GM12878 (cell line): ENCODE measurements around the gene BRAF. TPM values are rescaled to one million over a fixed set of nuclear protein-coding genes. Genes with fewer than 3 reads are reported as not detected.

Source experiments
- ATAC-seq: fragments of 200-7000 bp; cut with Tn5 transposase; 3 replicates; pipeline ENCODE4 v1.9.1; 2020; ENCODE audit warnings: mild to moderate bottlenecking, moderate library complexity
- BruUV-seq: library from RNA; stranded (reverse); fragments of 400-500 nt; replicated peaks from 2 replicates; lab custom pipeline; 2021; lab: Mats Ljungman, UMichigan
- CTCF ChIA-PET: fragments of 300-600 bp; sonication (Branson Sonifier 250); formaldehyde crosslinking; extraction: SDS; loops from one replicate; lab custom pipeline; 2021; ENCODE audit warnings: inconsistent platforms; lab: Yijun Ruan, JAX
- POLR2A ChIA-PET: fragments of 350-600 bp; formaldehyde crosslinking; extraction: SDS; loops from one replicate; lab custom pipeline; 2021; ENCODE audit warnings: inconsistent platforms; lab: Charles Lee
- RAD21 ChIA-PET: fragments of 300-600 bp; sonication (Branson Sonifier 250); formaldehyde crosslinking; loops from one replicate; lab custom pipeline; 2023; ENCODE audit warnings: antibody characterized with exemption; ENCODE audit not compliant: unreplicated experiment; lab: Charles Lee
- SMC1A ChIA-PET: fragments of 300-600 bp; sonication (Branson Sonifier 250); formaldehyde crosslinking; loops from one replicate; lab custom pipeline; 2023; ENCODE audit not compliant: unreplicated experiment, uncharacterized antibody; lab: Charles Lee
- DNase-seq: peaks from one replicate; pipeline ENCODE4 v3.0.0-alpha.2; 2011; ENCODE audit warnings: low read depth, low spot score
- FAIRE-seq: peaks from 3 replicates; lab custom pipeline; 2011; peaks lifted over from hg19 to GRCh38; lab: Jason Lieb, UNC
- H2AFZ ChIP-seq: 2 replicates; pipeline ENCODE4 v1.6.0; 2011; ENCODE audit warnings: low read depth, low read length, control low read depth; ENCODE audit not compliant: control insufficient read depth
- H3K27ac ChIP-seq: 2 replicates; pipeline ENCODE4 v1.5.1; 2011; ENCODE audit warnings: control low read depth; ENCODE audit not compliant: control insufficient read depth, insufficient read depth
- H3K27me3 ChIP-seq, 2 experiments: replicated peaks in 1 of 2; 2 replicates each; pipeline versions ENCODE4 v1.6.0 to v1.6.1; 2011; ENCODE audit warnings: low read length in 1 of 2; ENCODE audit not compliant: control insufficient read depth in 2 of 2, insufficient read depth in 2 of 2
- H3K36me3 ChIP-seq, 2 experiments: 2 replicates each; pipeline ENCODE4 v1.5.1; 2011; ENCODE audit warnings: low read length in 1 of 2; ENCODE audit not compliant: control insufficient read depth in 2 of 2, insufficient read depth in 2 of 2
- H3K4me1 ChIP-seq: 2 replicates; pipeline ENCODE4 v1.6.1; 2011; ENCODE audit warnings: mild to moderate bottlenecking, low read length, moderate library complexity, mixed read lengths; ENCODE audit not compliant: control insufficient read depth, insufficient read depth
- H3K4me2 ChIP-seq: 2 replicates; pipeline ENCODE4 v1.6.0; 2011; ENCODE audit warnings: control low read depth; ENCODE audit not compliant: control insufficient read depth, insufficient read depth
- H3K4me3 ChIP-seq: fragments of 200-600 bp; sonication (generic); 2 replicates; pipeline ENCODE4 v1.5.1; 2016
- H3K79me2 ChIP-seq: 2 replicates; pipeline ENCODE4 v1.6.0; 2011; ENCODE audit warnings: low read length; ENCODE audit not compliant: control insufficient read depth, insufficient read depth
- H3K9ac ChIP-seq: 2 replicates; pipeline ENCODE4 v1.8.0; 2011; ENCODE audit warnings: low read length, control low read depth, mixed read lengths; ENCODE audit not compliant: control insufficient read depth, insufficient read depth
- H3K9me3 ChIP-seq: replicated peaks from 3 replicates; pipeline ENCODE4 v1.5.1; 2011; ENCODE audit warnings: mild to moderate bottlenecking, low read length; ENCODE audit not compliant: control insufficient read depth, insufficient read depth
- H4K20me1 ChIP-seq: 2 replicates; pipeline ENCODE4 v1.6.0; 2011; ENCODE audit not compliant: control insufficient read depth, insufficient read depth
- BCL11A ChIP-seq: IDR thresholded peaks from 2 replicates; pipeline ENCODE4 v1.6.1; 2011; ENCODE audit warnings: low read depth, low read length
- BHLHE40 ChIP-seq, 2 experiments: fragments of 450-650 bp in 1 of 2; IDR thresholded peaks; 2 replicates each; pipeline ENCODE4 v1.6.1; 2011 to 2017; ENCODE audit warnings: low read depth in 2 of 2, borderline replicate concordance in 1 of 2, improper control_type of control experiment in 1 of 2, low read length in 1 of 2, mild to moderate bottlenecking in 1 of 2
- CEBPB ChIP-seq, 2 experiments: fragments of 150-350 bp in 1 of 2; IDR thresholded peaks; 2 replicates each; pipeline ENCODE4 v1.6.1; 2012 to 2014; ENCODE audit warnings: low read depth in 2 of 2, low read length in 2 of 2, borderline replicate concordance in 1 of 2, inconsistent platforms in 1 of 2
- CHD4 ChIP-seq: fragments of 200-600 bp; sonication (generic); IDR thresholded peaks from 2 replicates; pipeline ENCODE4 v1.6.1; 2016; ENCODE audit warnings: mild to moderate bottlenecking
- CREM ChIP-seq: IDR thresholded peaks from 2 replicates; pipeline ENCODE4 v1.6.1; 2014; ENCODE audit warnings: antibody characterized with exemption, low read depth
- EP300 ChIP-seq, 2 experiments: fragments of 150-350 bp in 1 of 2; IDR thresholded peaks; 2 replicates each; pipeline ENCODE4 v1.6.1; 2011 to 2012; ENCODE audit warnings: low read depth in 2 of 2, low read length in 2 of 2, borderline replicate concordance in 1 of 2, improper control_type of control experiment in 1 of 2, inconsistent platforms in 1 of 2; ENCODE audit not compliant: control insufficient read depth in 1 of 2
- FOXM1 ChIP-seq: IDR thresholded peaks from 2 replicates; pipeline ENCODE4 v1.6.1; 2012; ENCODE audit warnings: low read depth, mild to moderate bottlenecking, inconsistent platforms, low read length, moderate library complexity
- IKZF1 ChIP-seq: fragments of 450-650 bp; conservative IDR thresholded peaks from 2 replicates; pipeline ENCODE4 v1.6.1; 2017; ENCODE audit warnings: antibody characterized with exemption, mild to moderate bottlenecking
- IKZF2 ChIP-seq, 2 experiments: fragments of 450-650 bp; IDR thresholded peaks; 2 replicates each; pipeline ENCODE4 v1.6.1; 2017; ENCODE audit warnings: mild to moderate bottlenecking in 2 of 2, moderate library complexity in 2 of 2
- IRF4 ChIP-seq: IDR thresholded peaks from 2 replicates; pipeline ENCODE4 v1.6.1; 2011; ENCODE audit warnings: low read depth, low read length
- JUNB ChIP-seq: IDR thresholded peaks from 2 replicates; pipeline ENCODE4 v1.6.1; 2016; ENCODE audit warnings: antibody characterized with exemption, mild to moderate bottlenecking
- JUND ChIP-seq: IDR thresholded peaks from 2 replicates; pipeline ENCODE4 v1.6.1; 2012; ENCODE audit warnings: low read depth, mild to moderate bottlenecking, low read length, improper control_type of control experiment, moderate library complexity
- MTA2 ChIP-seq: fragments of 450-650 bp; IDR thresholded peaks from 2 replicates; pipeline ENCODE4 v1.6.1; 2016; ENCODE audit warnings: low read depth, mild to moderate bottlenecking, moderate library complexity
- POU2F2 ChIP-seq: IDR thresholded peaks from 3 replicates; pipeline ENCODE4 v1.6.1; 2011; ENCODE audit warnings: low read depth, mild to moderate bottlenecking, low read length, borderline replicate concordance
- SUPT20H ChIP-seq: IDR thresholded peaks from 2 replicates; pipeline ENCODE4 v1.6.1; 2011; ENCODE audit warnings: low read depth, mild to moderate bottlenecking, low read length, moderate library complexity, borderline replicate concordance; ENCODE audit not compliant: control insufficient read depth
- ZNF217 ChIP-seq: fragments of 450-650 bp; IDR thresholded peaks from 2 replicates; pipeline ENCODE4 v1.6.1; 2017; ENCODE audit warnings: antibody characterized with exemption, mild to moderate bottlenecking
- ZNF274 ChIP-seq: IDR thresholded peaks from one replicate; pipeline ENCODE4 v1.8.0; 2011; ENCODE audit not compliant: insufficient read length, insufficient read depth
- WGBS: methylation state at CpG from one replicate; pipeline ENCODE4 v1.1.6; 2016; ENCODE audit warnings: low lambda C conversion rate; ENCODE audit not compliant: insufficient replicate concordance, insufficient coverage; ENCODE audit errors: missing lambda C conversion rate; 5-methylcytosine and 5-hydroxymethylcytosine counted together
- in situ Hi-C: fragments of 300-500 bp; cut with MboI; formaldehyde crosslinking; loops from 9 replicates; pipeline ENCODE4 v1.14.3; 2018; ENCODE audit warnings: mixed read lengths
- intact Hi-C: fragments of 100-400 bp; cut with micrococcal nuclease; formaldehyde crosslinking; loops from one replicate; pipeline ENCODE4 v1.14.2; 2022; ENCODE audit not compliant: unreplicated experiment
- polyA plus RNA-seq, 11 experiments: library from polyadenylated mRNA; depleted of rRNA in 4 of 11; unstranded in 6 of 11; stranded (reverse) in 5 of 11; fragments of >200 nt; fragmentation: Nextera tagmentation in 4 of 11; fragmentation: Illumina TruSeq in 1 of 11; extraction: Ambion mirVana in 4 of 11; extraction: Trizol in 1 of 11; gene quantifications; 1 replicate in 1 of 11; 2 replicates in 10 of 11; pipeline versions ENCODE4 v1.2.1 to v1.2.3, GENCODE V29; 2011 to 2016; ENCODE audit warnings: inconsistent platforms in 2 of 11, missing spikeins in 2 of 11, low read depth in 1 of 11
- total RNA-seq, 4 experiments: library from RNA; depleted of rRNA in 3 of 4; stranded (reverse); fragments of >200 nt in 3 of 4; fragmentation: Illumina TruSeq in 1 of 4; extraction: Trizol in 1 of 4; gene quantifications; 2 replicates each; pipeline versions ENCODE4 v1.2.1 to v1.2.3, GENCODE V29; 2013 to 2021

The BRAF gene
- total and polyA plus RNA-seq, 10 of the 15 experiments (the other 5 are each of a cell fraction or from before 2014, with no cell fraction given): 2.6 to 31.0 (median 10.6) TPM

GRCh38 chr7:140877249-140877524 is 47.5 kb downstream of the BRAF start:
- peaks cover 19% of the 10 kb centered on the region for H3K79me2 ChIP-seq

GRCh38 chr7:140876519-140877248 is 48.0 kb downstream of the BRAF start:
- intact Hi-C loops (loop anchor here (2.0 kb wide), 1 partner anchor 48 kb away; the partner anchor contains the start of gene BRAF), in situ Hi-C loops (no loop called here)
- Histone ChIP-seq H3K9me3 (peaks cover 3% of the 10 kb centered on the region; the same call in 1 of the 3 replicates), H3K4me2 (no peak overlapping the region), H2AFZ (no peak overlapping the region), H3K4me3 (no peak overlapping the region), H3K4me1 (peaks cover 19% of the 10 kb centered on the region), H3K27me3 (no peaks in the 10 kb centered on the region), H4K20me1 (no peaks in the 10 kb centered on the region), H3K79me2 (peaks cover 17% of the 10 kb centered on the region), H3K36me3 (no peaks in the 10 kb centered on the region; a peak in 1 of 4 replicates), H3K27ac (no peak overlapping the region), H3K9ac (no peak overlapping the region)
- WGBS: 0% methylated on average over 2 of the region's 2 CpGs
- peak; percentile 83 for ATAC-seq
- no peak for FAIRE-seq
- ChIA-PET RAD21 (interaction anchor here (0.6 to 1.7 kb wide), 4 partner anchors 26 to 1828 kb away, joined by 3 to 8 read pairs (median 5); no protein-coding TSS in a partner anchor), SMC1A (interaction anchor here (0.9 to 2.1 kb wide), 7 partner anchors 13 to 216 kb away, joined by 3 to 8 read pairs (median 4); no protein-coding TSS in a partner anchor), POLR2A (interaction anchor here (0.5 kb wide), 1 partner anchor 26 kb away, joined by 3 read pairs; no protein-coding TSS in a partner anchor), CTCF (interaction anchor here (0.7 to 1.5 kb wide), 4 partner anchors 12 to 107 kb away, joined by 3 to 4 read pairs (median 3); no protein-coding TSS in a partner anchor)
- BruUV-seq: no TSS peak
- DNase-seq: peak; percentile 47
- no peak for TF ChIP-seq CHD4
- TF ChIP-seq JUND: 0 out of 2 replicates have a peak, but pooled peaks have one; percentile 22
- 0 out of 2 replicates have a peak, but pooled peaks have one; percentile 14 for TF ChIP-seq CREM
- TF ChIP-seq SUPT20H: no peak
- TF ChIP-seq BHLHE40 (IDR thresholded peaks at IDR 0.05; ENCODE audit: borderline replicate concordance in 1 of 2, low read depth in 2 of 2, low read length in 1 of 2): 0 out of 4 replicates have a peak, but pooled peaks of 1 of the 2 experiments have one; percentile 36
- peak; percentile 70; the same call in 1 of the 2 replicates for TF ChIP-seq FOXM1
- peak; percentile 78; the same call in 1 of the 2 replicates for TF ChIP-seq MTA2
- peak; percentile 83 for TF ChIP-seq JUNB
- no peak for TF ChIP-seq ZNF274
- TF ChIP-seq IKZF2 (IDR thresholded peaks at IDR 0.05): peak; percentile 80 to 81
- TF ChIP-seq POU2F2: no peak
- TF ChIP-seq EP300 (IDR thresholded peaks at IDR 0.05; ENCODE audit: borderline replicate concordance in 1 of 2, control insufficient read depth in 1 of 2, low read depth in 2 of 2, low read length in 2 of 2): peak; percentile 55 to 63; a peak in 3 of 4 replicates
- peak; percentile 67 for TF ChIP-seq IKZF1
- peak; percentile 62; the same call in 1 of the 2 replicates for TF ChIP-seq ZNF217
- TF ChIP-seq BCL11A: peak; percentile 52; the same call in 1 of the 2 replicates

More at GRCh38 chr7:140877249-140877524, 47.5 kb downstream of the BRAF start:
- ChIA-PET CTCF (interaction anchor here (0.7 to 1.3 kb wide), 2 partner anchors 12 to 202 kb away, joined by 3 read pairs; no protein-coding TSS in a partner anchor), SMC1A (interaction anchor here (1.1 to 2.4 kb wide), 5 partner anchors 13 to 216 kb away, joined by 3 to 8 read pairs (median 4); no protein-coding TSS in a partner anchor), RAD21 (interaction anchor here (1.3 to 1.7 kb wide), 2 partner anchors 25 to 43 kb away, joined by 3 to 4 read pairs; no protein-coding TSS in a partner anchor), POLR2A (interaction anchor here (0.5 to 0.6 kb wide), 2 partner anchors 16 to 25 kb away, joined by 3 read pairs; no protein-coding TSS in a partner anchor)
- H2AFZ ChIP-seq: no peak overlapping the region
- H3K9ac ChIP-seq: no peak overlapping the region
- DNase-seq: no peak
- no TSS peak for BruUV-seq
- no peak for FAIRE-seq
- peaks cover 3% of the 10 kb centered on the region; the same call in 1 of the 3 replicates for H3K9me3 ChIP-seq
- in situ Hi-C loops (no loop called here), intact Hi-C loops (loop anchor here (2.0 kb wide), 1 partner anchor 48 kb away; the partner anchor contains the start of gene BRAF)
- H3K36me3 ChIP-seq: no peaks in the 10 kb centered on the region; a peak in 1 of 4 replicates
- 100% methylated on average over 1 of the region's 1 CpG for WGBS
- peaks cover 23% of the 10 kb centered on the region for H3K4me1 ChIP-seq
- no peaks in the 10 kb centered on the region for H3K27me3 ChIP-seq
- no peaks in the 10 kb centered on the region for H4K20me1 ChIP-seq
- no peak overlapping the region for H3K4me3 ChIP-seq
- no peak for ATAC-seq
- no peak overlapping the region for H3K4me2 ChIP-seq
- H3K27ac ChIP-seq: no peak overlapping the region
- no peak for TF ChIP-seq FOXM1
- no peak for TF ChIP-seq IRF4
- peak in 1 of 2 experiments; percentile 75; a peak in 1 of 4 replicates for TF ChIP-seq CEBPB (IDR thresholded peaks at IDR 0.05; ENCODE audit: borderline replicate concordance in 1 of 2, low read depth in 2 of 2, low read length in 2 of 2)
